WTC11 (cell line): ENCODE measurements around the gene ZSCAN32. TPM values are rescaled to one million over a fixed set of nuclear protein-coding genes. Genes with fewer than 3 reads are reported as not detected.

ENCODE experiments used
- ATAC-seq: fragments of 200-7000 bp; cut with Tn5 transposase; 2 replicates; pipeline ENCODE4 v1.10.0; 2021; ENCODE audit warnings: mild to moderate bottlenecking, moderate library complexity
- CTCF ChIA-PET: fragments of 300-600 bp; sonication (Branson Sonifier 250); formaldehyde crosslinking; loops from one replicate; lab custom pipeline; 2021; ENCODE audit warnings: antibody characterized with exemption; lab: Charles Lee
- POLR2A ChIA-PET: fragments of 350-600 bp; sonication (Branson Sonifier 250); formaldehyde crosslinking; loops from one replicate; lab custom pipeline; 2021; ENCODE audit warnings: antibody characterized with exemption; lab: Charles Lee
- DNase-seq: peaks from one replicate; pipeline ENCODE4 v3.0.0; 2021; ENCODE audit warnings: low spot score
- H3K27ac Mint-ChIP-seq: 2 replicates; pipeline ENCODE4 v1.8.0; 2021; ENCODE audit warnings: mixed read lengths
- H3K27me3 Mint-ChIP-seq: 2 replicates; pipeline ENCODE4 v1.8.0; 2021; ENCODE audit warnings: low read depth, mild to moderate bottlenecking, moderate library complexity, mixed read lengths
- H3K36me3 Mint-ChIP-seq: 2 replicates; pipeline ENCODE4 v1.8.0; 2021; ENCODE audit warnings: mixed read lengths
- H3K4me1 Mint-ChIP-seq: 2 replicates; pipeline ENCODE4 v1.8.0; 2022; ENCODE audit warnings: mixed read lengths
- H3K4me3 Mint-ChIP-seq: 2 replicates; pipeline ENCODE4 v1.8.0; 2021; ENCODE audit warnings: mild to moderate bottlenecking, moderate library complexity, mixed read lengths
- H3K9me3 Mint-ChIP-seq: 2 replicates; pipeline ENCODE4 v1.8.0; 2021; ENCODE audit warnings: mixed read lengths
- GRHL2 ChIP-seq: fragments of 250-450 bp; sonication (Bioruptor Pico); IDR thresholded peaks from 2 replicates; pipeline ENCODE4 v1.8.0; 2022; ENCODE audit warnings: mild to moderate bottlenecking, moderate library complexity; ENCODE audit not compliant: insufficient replicate concordance, severe bottlenecking
- NR3C1 ChIP-seq: sonication (generic); formaldehyde crosslinking; conservative IDR thresholded peaks from 2 replicates; pipeline ENCODE4 v1.8.1; 2023; ENCODE audit warnings: low read depth, mild to moderate bottlenecking, missing genetic modification reagents
- PRRX2 ChIP-seq: fragments of 250-450 bp; sonication (Bioruptor Pico); IDR thresholded peaks from 2 replicates; pipeline ENCODE4 v1.8.0; 2021; ENCODE audit warnings: mild to moderate bottlenecking
- SMAD3 ChIP-seq: sonication (generic); formaldehyde crosslinking; IDR thresholded peaks from 2 replicates; pipeline ENCODE4 v1.8.0; 2022; ENCODE audit warnings: missing genetic modification reagents, mild to moderate bottlenecking, borderline replicate concordance
- ZNF416 ChIP-seq: fragments of 250-450 bp; sonication (Bioruptor Pico); IDR thresholded peaks from 2 replicates; pipeline ENCODE4 v1.9.0; 2021; ENCODE audit warnings: mild to moderate bottlenecking, inconsistent platforms
- total RNA-seq: library from RNA; stranded (reverse); gene quantifications from 3 replicates; pipeline ENCODE4 v1.2.3, GENCODE V29; 2021
- TF ChIP-seq, protein P1 (sequence below): sonication (generic); formaldehyde crosslinking; IDR thresholded peaks from 2 replicates; pipeline ENCODE4 v1.8.0; 2023; ENCODE audit warnings: missing genetic modification reagents, mild to moderate bottlenecking, borderline replicate concordance
- TF ChIP-seq, protein P2 (sequence below): fragments of 250-450 bp; sonication (Bioruptor Pico); IDR thresholded peaks from 2 replicates; pipeline ENCODE4 v1.9.0; 2021; ENCODE audit warnings: moderate library complexity, mild to moderate bottlenecking, inconsistent platforms, borderline replicate concordance
- TF ChIP-seq, protein P3 (sequence below): sonication (generic); formaldehyde crosslinking; IDR thresholded peaks from 2 replicates; pipeline ENCODE4 v1.8.0; 2022; ENCODE audit warnings: mild to moderate bottlenecking, missing genetic modification reagents
- TF ChIP-seq, protein P4 (sequence below): fragments of 200-600 bp; IDR thresholded peaks from 2 replicates; pipeline ENCODE4 v1.8.0; 2022; ENCODE audit warnings: antibody characterized with exemption
- TF ChIP-seq, protein P5 (sequence below): fragments of 250-450 bp; sonication (Bioruptor Pico); IDR thresholded peaks from 2 replicates; pipeline ENCODE4 v1.9.0; 2021; ENCODE audit warnings: mild to moderate bottlenecking
- TF ChIP-seq, protein P6 (sequence below): sonication (generic); formaldehyde crosslinking; IDR thresholded peaks from 2 replicates; pipeline ENCODE4 v1.8.0; 2022; ENCODE audit warnings: mild to moderate bottlenecking, missing genetic modification reagents
- TF ChIP-seq, protein P7 (sequence below): sonication (generic); formaldehyde crosslinking; conservative IDR thresholded peaks from 2 replicates; pipeline ENCODE4 v1.8.1; 2022; ENCODE audit warnings: mild to moderate bottlenecking, missing genetic modification reagents
- TF ChIP-seq, protein P8 (sequence below): sonication (generic); formaldehyde crosslinking; IDR thresholded peaks from 2 replicates; pipeline ENCODE4 v1.8.1; 2022; ENCODE audit warnings: low read depth, mild to moderate bottlenecking, moderate library complexity, missing genetic modification reagents, borderline replicate concordance
- TF ChIP-seq, protein P9 (sequence below): sonication (generic); formaldehyde crosslinking; IDR thresholded peaks from 2 replicates; pipeline ENCODE4 v1.8.0; 2022; ENCODE audit warnings: mild to moderate bottlenecking, missing genetic modification reagents
- TF ChIP-seq, protein P10 (sequence below): sonication (generic); formaldehyde crosslinking; IDR thresholded peaks from 2 replicates; pipeline ENCODE4 v1.8.0; 2023; ENCODE audit warnings: missing genetic modification reagents

ZSCAN32 gene
- total RNA-seq, 1 experiment from 2014 or later: 16.7 TPM

DNA sequence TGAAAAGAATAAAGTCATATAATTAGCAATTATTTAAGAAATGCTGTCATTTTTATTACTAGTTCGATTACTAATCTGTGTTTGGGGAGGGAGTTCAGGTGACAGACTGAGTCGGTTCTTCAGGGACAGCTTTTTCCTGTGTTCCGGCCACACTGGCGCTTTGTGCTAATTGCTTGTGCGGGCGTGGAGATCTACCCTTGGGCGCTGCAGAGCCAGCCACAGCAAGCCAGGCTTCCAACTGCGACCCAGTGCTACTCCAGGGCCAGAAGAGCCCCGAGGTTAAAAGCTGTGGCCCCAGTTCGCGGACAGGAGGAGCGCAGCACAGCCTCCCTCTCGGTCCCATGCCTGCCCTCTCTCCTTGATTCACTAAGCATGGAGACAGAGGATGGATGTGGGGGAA, 51.6 kb downstream of the ZSCAN32 start (continued):
- TF ChIP-seq, protein P1, sequence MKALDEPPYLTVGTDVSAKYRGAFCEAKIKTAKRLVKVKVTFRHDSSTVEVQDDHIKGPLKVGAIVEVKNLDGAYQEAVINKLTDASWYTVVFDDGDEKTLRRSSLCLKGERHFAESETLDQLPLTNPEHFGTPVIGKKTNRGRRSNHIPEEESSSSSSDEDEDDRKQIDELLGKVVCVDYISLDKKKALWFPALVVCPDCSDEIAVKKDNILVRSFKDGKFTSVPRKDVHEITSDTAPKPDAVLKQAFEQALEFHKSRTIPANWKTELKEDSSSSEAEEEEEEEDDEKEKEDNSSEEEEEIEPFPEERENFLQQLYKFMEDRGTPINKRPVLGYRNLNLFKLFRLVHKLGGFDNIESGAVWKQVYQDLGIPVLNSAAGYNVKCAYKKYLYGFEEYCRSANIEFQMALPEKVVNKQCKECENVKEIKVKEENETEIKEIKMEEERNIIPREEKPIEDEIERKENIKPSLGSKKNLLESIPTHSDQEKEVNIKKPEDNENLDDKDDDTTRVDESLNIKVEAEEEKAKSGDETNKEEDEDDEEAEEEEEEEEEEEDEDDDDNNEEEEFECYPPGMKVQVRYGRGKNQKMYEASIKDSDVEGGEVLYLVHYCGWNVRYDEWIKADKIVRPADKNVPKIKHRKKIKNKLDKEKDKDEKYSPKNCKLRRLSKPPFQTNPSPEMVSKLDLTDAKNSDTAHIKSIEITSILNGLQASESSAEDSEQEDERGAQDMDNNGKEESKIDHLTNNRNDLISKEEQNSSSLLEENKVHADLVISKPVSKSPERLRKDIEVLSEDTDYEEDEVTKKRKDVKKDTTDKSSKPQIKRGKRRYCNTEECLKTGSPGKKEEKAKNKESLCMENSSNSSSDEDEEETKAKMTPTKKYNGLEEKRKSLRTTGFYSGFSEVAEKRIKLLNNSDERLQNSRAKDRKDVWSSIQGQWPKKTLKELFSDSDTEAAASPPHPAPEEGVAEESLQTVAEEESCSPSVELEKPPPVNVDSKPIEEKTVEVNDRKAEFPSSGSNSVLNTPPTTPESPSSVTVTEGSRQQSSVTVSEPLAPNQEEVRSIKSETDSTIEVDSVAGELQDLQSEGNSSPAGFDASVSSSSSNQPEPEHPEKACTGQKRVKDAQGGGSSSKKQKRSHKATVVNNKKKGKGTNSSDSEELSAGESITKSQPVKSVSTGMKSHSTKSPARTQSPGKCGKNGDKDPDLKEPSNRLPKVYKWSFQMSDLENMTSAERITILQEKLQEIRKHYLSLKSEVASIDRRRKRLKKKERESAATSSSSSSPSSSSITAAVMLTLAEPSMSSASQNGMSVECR (CRISPR knock-in tag): no peak

DNA sequence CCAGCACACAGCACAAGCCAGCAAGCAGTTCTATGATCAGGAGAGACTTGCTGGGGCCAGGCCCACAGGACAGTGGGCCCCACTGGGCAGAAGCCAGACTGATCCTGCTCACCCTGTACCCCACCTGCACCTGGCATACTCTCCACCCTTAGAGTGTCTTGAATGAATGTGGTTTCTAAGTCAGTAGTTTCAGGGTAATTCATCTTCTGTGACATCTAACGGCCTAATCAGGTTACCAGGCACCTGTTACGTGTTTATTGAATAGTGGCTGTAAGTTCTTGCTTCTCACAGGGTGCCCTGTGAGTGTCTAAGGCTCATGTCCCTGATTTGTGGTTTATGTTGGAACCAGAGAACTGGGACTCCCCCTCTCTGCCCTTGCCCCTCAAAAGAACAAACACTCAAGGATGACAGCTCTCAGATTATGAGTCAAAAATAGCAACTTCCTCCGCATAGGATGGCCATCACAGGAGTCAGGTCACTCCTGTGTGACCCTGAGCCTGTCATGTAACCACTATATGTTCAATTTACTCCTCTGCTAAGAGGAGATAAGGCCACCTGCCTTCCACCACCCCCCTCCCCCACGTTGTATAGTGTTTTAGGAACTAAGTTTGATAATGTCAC, 52.1 kb downstream of the ZSCAN32 start:
- POLR2A ChIA-PET: no interaction called here
- Mint-ChIP-seq H3K27me3 (peaks cover 24% of the 10 kb centered on the region), H3K27ac (no peak overlapping the region), H3K4me3 (no peak overlapping the region), H3K36me3 (no peaks in the 10 kb centered on the region), H3K9me3 (peaks cover 22% of the 10 kb centered on the region), H3K4me1 (no peaks in the 10 kb centered on the region)
- TF ChIP-seq, protein P2, sequence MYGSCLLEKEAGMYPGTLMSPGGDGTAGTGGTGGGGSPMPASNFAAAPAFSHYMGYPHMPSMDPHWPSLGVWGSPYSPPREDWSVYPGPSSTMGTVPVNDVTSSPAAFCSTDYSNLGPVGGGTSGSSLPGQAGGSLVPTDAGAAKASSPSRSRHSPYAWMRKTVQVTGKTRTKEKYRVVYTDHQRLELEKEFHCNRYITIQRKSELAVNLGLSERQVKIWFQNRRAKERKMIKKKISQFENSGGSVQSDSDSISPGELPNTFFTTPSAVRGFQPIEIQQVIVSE (CRISPR knock-in tag): no peak
- TF ChIP-seq, protein P3, sequence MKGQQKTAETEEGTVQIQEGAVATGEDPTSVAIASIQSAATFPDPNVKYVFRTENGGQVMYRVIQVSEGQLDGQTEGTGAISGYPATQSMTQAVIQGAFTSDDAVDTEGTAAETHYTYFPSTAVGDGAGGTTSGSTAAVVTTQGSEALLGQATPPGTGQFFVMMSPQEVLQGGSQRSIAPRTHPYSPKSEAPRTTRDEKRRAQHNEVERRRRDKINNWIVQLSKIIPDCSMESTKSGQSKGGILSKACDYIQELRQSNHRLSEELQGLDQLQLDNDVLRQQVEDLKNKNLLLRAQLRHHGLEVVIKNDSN (CRISPR knock-in tag): no peak
- TF ChIP-seq GRHL2 (CRISPR knock-in tag) (no peak), NR3C1 (CRISPR knock-in tag) (no peak), ZNF416 (CRISPR knock-in tag) (no peak), SMAD3 (CRISPR knock-in tag) (no peak), PRRX2 (CRISPR knock-in tag) (no peak)
- TF ChIP-seq, protein P4, sequence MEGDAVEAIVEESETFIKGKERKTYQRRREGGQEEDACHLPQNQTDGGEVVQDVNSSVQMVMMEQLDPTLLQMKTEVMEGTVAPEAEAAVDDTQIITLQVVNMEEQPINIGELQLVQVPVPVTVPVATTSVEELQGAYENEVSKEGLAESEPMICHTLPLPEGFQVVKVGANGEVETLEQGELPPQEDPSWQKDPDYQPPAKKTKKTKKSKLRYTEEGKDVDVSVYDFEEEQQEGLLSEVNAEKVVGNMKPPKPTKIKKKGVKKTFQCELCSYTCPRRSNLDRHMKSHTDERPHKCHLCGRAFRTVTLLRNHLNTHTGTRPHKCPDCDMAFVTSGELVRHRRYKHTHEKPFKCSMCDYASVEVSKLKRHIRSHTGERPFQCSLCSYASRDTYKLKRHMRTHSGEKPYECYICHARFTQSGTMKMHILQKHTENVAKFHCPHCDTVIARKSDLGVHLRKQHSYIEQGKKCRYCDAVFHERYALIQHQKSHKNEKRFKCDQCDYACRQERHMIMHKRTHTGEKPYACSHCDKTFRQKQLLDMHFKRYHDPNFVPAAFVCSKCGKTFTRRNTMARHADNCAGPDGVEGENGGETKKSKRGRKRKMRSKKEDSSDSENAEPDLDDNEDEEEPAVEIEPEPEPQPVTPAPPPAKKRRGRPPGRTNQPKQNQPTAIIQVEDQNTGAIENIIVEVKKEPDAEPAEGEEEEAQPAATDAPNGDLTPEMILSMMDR: no peak
- TF ChIP-seq, protein P5, sequence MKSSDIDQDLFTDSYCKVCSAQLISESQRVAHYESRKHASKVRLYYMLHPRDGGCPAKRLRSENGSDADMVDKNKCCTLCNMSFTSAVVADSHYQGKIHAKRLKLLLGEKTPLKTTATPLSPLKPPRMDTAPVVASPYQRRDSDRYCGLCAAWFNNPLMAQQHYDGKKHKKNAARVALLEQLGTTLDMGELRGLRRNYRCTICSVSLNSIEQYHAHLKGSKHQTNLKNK (CRISPR knock-in tag): no peak
- TF ChIP-seq, protein P6, sequence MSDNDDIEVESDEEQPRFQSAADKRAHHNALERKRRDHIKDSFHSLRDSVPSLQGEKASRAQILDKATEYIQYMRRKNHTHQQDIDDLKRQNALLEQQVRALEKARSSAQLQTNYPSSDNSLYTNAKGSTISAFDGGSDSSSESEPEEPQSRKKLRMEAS (CRISPR knock-in tag): no peak
- TF ChIP-seq, protein P7, sequence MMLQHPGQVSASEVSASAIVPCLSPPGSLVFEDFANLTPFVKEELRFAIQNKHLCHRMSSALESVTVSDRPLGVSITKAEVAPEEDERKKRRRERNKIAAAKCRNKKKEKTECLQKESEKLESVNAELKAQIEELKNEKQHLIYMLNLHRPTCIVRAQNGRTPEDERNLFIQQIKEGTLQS (CRISPR knock-in tag): no peak
- TF ChIP-seq, protein P8, sequence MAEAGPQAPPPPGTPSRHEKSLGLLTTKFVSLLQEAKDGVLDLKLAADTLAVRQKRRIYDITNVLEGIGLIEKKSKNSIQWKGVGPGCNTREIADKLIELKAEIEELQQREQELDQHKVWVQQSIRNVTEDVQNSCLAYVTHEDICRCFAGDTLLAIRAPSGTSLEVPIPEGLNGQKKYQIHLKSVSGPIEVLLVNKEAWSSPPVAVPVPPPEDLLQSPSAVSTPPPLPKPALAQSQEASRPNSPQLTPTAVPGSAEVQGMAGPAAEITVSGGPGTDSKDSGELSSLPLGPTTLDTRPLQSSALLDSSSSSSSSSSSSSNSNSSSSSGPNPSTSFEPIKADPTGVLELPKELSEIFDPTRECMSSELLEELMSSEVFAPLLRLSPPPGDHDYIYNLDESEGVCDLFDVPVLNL (CRISPR knock-in tag): no peak
- TF ChIP-seq, protein P9, sequence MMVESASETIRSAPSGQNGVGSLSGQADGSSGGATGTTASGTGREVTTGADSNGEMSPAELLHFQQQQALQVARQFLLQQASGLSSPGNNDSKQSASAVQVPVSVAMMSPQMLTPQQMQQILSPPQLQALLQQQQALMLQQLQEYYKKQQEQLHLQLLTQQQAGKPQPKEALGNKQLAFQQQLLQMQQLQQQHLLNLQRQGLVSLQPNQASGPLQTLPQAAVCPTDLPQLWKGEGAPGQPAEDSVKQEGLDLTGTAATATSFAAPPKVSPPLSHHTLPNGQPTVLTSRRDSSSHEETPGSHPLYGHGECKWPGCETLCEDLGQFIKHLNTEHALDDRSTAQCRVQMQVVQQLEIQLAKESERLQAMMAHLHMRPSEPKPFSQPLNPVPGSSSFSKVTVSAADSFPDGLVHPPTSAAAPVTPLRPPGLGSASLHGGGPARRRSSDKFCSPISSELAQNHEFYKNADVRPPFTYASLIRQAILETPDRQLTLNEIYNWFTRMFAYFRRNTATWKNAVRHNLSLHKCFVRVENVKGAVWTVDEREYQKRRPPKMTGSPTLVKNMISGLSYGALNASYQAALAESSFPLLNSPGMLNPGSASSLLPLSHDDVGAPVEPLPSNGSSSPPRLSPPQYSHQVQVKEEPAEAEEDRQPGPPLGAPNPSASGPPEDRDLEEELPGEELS (CRISPR knock-in tag): no peak
- TF ChIP-seq, protein P10, sequence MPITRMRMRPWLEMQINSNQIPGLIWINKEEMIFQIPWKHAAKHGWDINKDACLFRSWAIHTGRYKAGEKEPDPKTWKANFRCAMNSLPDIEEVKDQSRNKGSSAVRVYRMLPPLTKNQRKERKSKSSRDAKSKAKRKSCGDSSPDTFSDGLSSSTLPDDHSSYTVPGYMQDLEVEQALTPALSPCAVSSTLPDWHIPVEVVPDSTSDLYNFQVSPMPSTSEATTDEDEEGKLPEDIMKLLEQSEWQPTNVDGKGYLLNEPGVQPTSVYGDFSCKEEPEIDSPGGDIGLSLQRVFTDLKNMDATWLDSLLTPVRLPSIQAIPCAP: no peak
- ATAC-seq (no peak), DNase-seq (no peak)
- CTCF ChIA-PET: no interaction called here
